Omental fat pad (tissue), 4 donors: Measurements from ENCODE around the gene CDC23. TPM values are rescaled to one million over a fixed set of nuclear protein-coding genes. Genes with fewer than 3 reads are reported as not detected.
"Not testable (repeated sequence)": the region's sequence is repeated elsewhere in the genome, so short reads cannot be mapped to it uniquely, and the experiment has no call there.

ENCODE experiments used
- ATAC-seq: fragments of 150-250 bp; one replicate; pipeline ENCODE4 v1.9.1; 2016; ENCODE audit warnings: mild to moderate bottlenecking, moderate library complexity; ENCODE audit not compliant: low FRiP score
- DNase-seq: peaks from one replicate; pipeline ENCODE4 v3.0.0-alpha.2; 2019; ENCODE audit warnings: low spot score
- total RNA-seq, 4 donors: library from RNA; depleted of rRNA; stranded (reverse); fragments of >200 nt; gene quantifications; one replicate each; pipeline ENCODE4 v1.1.0, GENCODE V29; 2016
- TF ChIP-seq, protein P1 (sequence below), 3 donors: fragments of 450-650 bp; IDR thresholded peaks; one replicate each; pipeline ENCODE4 v1.5.1; 2016 to 2017; ENCODE audit warnings: antibody characterized with exemption in 3 of 3, mild to moderate bottlenecking in 3 of 3, moderate library complexity in 2 of 3

CDC23 gene
- total RNA-seq, 4 donors from 2014 or later, result 11.6 to 16.3 (median 14.5) TPM

DNA sequence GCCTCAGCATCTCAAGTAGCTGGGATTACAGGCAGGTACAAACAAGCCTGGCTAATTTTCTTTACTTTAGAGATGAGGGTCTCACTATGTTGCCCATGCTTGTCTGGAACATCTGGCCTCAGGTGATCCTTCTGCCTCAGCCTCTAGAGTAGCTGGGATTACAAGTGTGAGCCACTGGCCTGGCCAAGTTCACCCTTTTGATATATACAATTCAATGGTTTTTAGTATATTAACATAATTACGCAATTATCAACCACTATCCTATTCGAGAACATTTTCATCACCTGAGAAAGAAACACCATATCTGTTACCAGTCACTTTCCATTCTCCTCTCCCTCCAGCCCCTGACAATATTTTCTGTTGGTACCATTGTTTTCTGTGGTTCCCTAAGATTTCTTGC is 3.7 kb upstream of the CDC23 start:
- TF ChIP-seq, protein P1, sequence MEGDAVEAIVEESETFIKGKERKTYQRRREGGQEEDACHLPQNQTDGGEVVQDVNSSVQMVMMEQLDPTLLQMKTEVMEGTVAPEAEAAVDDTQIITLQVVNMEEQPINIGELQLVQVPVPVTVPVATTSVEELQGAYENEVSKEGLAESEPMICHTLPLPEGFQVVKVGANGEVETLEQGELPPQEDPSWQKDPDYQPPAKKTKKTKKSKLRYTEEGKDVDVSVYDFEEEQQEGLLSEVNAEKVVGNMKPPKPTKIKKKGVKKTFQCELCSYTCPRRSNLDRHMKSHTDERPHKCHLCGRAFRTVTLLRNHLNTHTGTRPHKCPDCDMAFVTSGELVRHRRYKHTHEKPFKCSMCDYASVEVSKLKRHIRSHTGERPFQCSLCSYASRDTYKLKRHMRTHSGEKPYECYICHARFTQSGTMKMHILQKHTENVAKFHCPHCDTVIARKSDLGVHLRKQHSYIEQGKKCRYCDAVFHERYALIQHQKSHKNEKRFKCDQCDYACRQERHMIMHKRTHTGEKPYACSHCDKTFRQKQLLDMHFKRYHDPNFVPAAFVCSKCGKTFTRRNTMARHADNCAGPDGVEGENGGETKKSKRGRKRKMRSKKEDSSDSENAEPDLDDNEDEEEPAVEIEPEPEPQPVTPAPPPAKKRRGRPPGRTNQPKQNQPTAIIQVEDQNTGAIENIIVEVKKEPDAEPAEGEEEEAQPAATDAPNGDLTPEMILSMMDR (IDR thresholded peaks at IDR 0.05), result no peak
- DNase-seq (no peak), ATAC-seq (no peak)

DNA sequence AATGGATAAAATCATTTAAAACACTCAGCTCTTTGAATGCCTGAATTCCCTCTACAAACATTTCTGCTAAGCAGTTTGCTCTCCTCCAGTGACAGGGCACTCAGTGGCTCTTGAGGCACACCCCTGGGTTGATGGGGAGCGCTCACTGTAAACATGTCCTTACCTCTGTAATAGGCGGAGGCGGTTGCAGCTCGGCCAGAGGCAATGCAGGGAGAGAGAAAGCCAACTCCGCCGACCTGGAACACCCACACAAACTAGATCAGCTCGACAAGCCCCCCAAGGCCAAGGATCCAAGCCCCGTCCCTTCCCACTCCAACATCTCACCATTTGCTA is 329 bp downstream of the CDC23 start:
- TF ChIP-seq, protein P1 (IDR thresholded peaks at IDR 0.05), result no peak
- ATAC-seq (peak; percentile 58), DNase-seq (no peak)

DNA sequence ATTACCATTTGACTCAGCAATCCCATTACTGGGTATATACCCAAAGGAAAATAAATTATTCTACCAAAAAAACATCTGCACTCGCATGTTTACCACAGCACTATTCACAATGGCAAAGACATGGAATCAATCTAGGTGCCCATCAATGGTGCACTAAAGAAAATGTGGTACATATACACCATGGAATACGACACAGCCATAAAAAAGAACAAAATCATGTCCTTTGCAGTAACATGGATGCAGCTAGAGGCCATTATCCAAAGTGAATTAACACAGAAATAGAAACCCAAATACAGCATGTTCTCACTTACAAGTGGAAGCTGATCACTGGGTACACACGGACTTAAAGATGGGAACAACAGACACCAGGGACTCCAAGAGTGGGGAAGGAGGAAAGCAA is 2.1 kb downstream of the CDC23 start:
- DNase-seq (no peak), ATAC-seq (no peak)
- TF ChIP-seq, protein P1 (IDR thresholded peaks at IDR 0.05), result no peak

DNA sequence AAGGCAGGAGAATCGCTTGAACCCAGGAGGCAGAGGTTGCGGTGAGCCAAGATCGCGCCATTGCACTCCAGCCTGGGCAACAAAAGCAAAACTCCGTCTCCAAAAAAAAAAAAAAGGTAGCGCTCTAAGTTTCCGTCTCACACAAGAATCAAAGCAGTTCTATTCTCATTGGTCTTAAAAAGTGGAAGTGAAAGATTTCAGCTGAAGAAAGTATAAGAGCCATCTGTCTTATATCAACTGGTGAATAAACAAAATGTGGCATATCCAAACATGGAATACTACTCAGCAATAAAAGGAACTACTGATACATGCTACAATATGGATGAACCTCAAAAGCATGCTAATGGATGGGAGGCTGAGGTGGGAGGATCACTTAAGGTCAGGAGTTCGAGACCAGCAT is 19.3 kb downstream of the CDC23 start:
- not testable (repeated sequence) for ATAC-seq, DNase-seq

DNA sequence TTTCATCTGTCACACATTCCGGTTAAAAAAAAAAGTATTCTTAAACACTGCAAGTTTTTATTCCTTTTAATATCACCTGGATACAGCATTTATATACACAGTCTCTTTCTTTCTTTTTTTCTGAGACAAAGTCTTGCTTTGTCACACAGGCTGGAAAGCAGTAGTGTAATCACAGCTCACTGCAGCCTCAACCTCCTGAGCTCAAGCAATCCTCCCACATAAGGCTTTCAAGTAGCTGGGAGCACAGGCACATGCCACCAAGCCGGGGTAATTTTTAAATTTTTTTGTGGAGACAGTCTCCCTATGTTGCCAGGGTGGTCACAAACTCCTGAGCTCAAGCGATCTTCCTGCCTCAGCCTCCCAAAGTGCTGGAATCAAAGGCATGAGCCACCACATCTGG is 20.3 kb downstream of the CDC23 start:
- TF ChIP-seq, protein P1 (IDR thresholded peaks at IDR 0.05), result no peak
- no peak for ATAC-seq
- no peak for DNase-seq

DNA sequence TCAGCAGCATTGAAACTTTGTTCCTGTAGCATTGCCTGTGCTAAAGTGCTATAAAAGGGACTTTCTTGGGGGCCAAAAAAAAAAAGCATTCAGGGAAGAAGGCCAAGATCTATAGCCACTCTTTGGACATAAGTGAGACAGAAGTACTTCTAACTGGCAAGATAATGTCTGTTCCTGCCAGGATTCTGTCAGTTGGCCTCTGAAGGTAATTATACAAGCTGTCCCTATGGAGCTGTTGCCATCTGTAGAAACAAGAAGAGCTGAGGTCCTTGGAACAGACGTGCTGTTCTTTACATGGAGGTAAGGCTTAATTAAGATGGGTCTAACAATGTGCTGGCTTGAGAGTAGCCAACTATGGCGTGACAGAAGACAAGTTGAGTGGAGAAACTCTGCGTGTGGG is 24.5 kb downstream of the CDC23 start:
- ATAC-seq, result no peak
- TF ChIP-seq, protein P1 (IDR thresholded peaks at IDR 0.05), result no peak
- DNase-seq, result no peak

DNA sequence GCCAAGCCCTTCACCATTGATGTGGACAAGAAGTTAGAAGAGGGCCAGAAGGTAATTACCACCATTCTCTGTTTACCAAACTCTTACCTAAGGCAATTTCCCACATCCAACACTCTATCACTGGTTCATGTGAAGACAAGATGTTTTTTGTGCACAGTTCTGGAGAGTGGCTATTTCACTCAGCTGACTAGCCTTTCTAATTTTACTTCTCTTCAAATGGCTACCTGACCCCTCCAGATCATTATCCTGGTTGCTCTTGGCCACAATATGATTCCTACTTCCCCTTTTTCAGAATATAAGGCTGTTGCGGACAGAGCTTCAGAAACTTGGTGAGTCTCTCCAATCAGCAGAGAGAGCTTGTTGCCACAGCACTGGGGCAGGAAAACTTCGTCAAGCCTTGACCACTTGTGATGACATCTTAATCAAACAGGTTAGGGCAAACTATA is 27.1 kb downstream of the CDC23 start:
- no peak for DNase-seq
- TF ChIP-seq, protein P1 (IDR thresholded peaks at IDR 0.05), result no peak

DNA sequence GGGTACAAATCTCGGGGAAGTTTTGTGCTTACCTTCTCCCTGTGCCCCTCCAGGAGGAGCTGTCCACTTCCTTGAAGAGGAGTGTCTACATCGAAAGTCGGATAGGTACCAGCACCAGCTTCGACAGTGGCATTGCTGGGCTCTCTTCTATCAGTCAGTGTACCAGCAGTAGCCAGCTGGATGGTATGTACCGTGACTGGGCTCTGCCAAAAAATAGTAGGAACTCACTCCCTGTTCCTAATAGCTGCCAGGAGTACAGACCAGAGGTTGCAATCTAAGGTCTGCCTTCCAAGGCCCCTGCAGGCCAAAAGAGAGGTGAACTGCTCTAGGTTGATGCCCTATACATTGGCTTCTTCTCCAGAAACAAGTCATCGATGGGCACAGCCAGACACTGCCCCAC is 30.3 kb downstream of the CDC23 start:
- ATAC-seq (no peak), DNase-seq (no peak)
- TF ChIP-seq, protein P1 (IDR thresholded peaks at IDR 0.05), result no peak

More for the DNA sequence above, 27.1 kb downstream of the CDC23 start:
- ATAC-seq, result no peak
